Measurements from ENCODE around the gene RHBDL2. TPM values are rescaled to one million over a fixed set of nuclear protein-coding genes. Genes with fewer than 3 reads are reported as not detected.
"Not testable (repeated sequence)": the region's sequence is repeated elsewhere in the genome, so short reads cannot be mapped to it uniquely, and the experiment has no call there.

The RHBDL2 gene
- total and polyA plus RNA-seq, 2 experiments from 2014 or later, result 0.90 to 1.2 TPM

- not testable (repeated sequence) for H4K20me1 ChIP-seq (replicated peaks; ENCODE audit: insufficient read depth); H3K27ac Mint-ChIP-seq
These were observed 31.5 kb upstream of the RHBDL2 start for GRCh38 chr1:38973145-38973544.

GRCh38 chr1:38964140-38964548 lies 22.5 kb upstream of the RHBDL2 start:
- Mint-ChIP-seq H3K4me3 (no peak overlapping the region), H3K36me3 (ENCODE audit: low read depth) (no peaks in the 10 kb centered on the region), H3K4me1 (peaks cover 5% of the 10 kb centered on the region; the same call in 2 of the 3 replicates), H3K27ac (no peak overlapping the region), H3K9me3 (no peaks in the 10 kb centered on the region; the same call in 2 of the 3 replicates), H3K27me3 (ENCODE audit: insufficient read depth, low read depth, poor library complexity) (peaks cover 2% of the 10 kb centered on the region)
- H3K79me2 ChIP-seq (replicated peaks; ENCODE audit: insufficient read depth), result no peaks in the 10 kb centered on the region
- peak; percentile 51 to 81 for TF ChIP-seq CTCF (conservative IDR thresholded peaks at IDR 0.05; ENCODE audit: low read depth in 2 of 2)
- TF ChIP-seq CREB1 (CRISPR knock-in tag; IDR thresholded peaks at IDR 0.05; ENCODE audit: low read depth), result no peak
- DNase-seq (ENCODE audit: low spot score) (peak; percentile 53), ATAC-seq (peak; percentile 80)
- no peak overlapping the region for H3K4me2 ChIP-seq
- no peaks in the 10 kb centered on the region for H3K36me3 ChIP-seq (ENCODE audit: insufficient read depth)
- H3K4me3 ChIP-seq, result no peak overlapping the region
- no peak overlapping the region for H3K27ac ChIP-seq (ENCODE audit: low read depth)
- H3K9me2 ChIP-seq (ENCODE audit: insufficient read depth), result no peaks in the 10 kb centered on the region
- H4K20me1 ChIP-seq (replicated peaks; ENCODE audit: insufficient read depth), result no peaks in the 10 kb centered on the region
- no peak overlapping the region for H2AFZ ChIP-seq
- no peaks in the 10 kb centered on the region for H3F3A ChIP-seq (replicated peaks; ENCODE audit: low read depth)
- H3K27me3 ChIP-seq (ENCODE audit: insufficient read depth), result no peaks in the 10 kb centered on the region
- no peaks in the 10 kb centered on the region for H3K4me1 ChIP-seq (ENCODE audit: insufficient read depth)

More at GRCh38 chr1:38973145-38973544, 31.5 kb upstream of the RHBDL2 start:
- H3K4me1 Mint-ChIP-seq; H3K4me3 Mint-ChIP-seq; H3K27ac ChIP-seq (ENCODE audit: low read depth); H3K4me1 ChIP-seq (ENCODE audit: insufficient read depth); H3K36me3 ChIP-seq (ENCODE audit: insufficient read depth); H3K27me3 ChIP-seq (ENCODE audit: insufficient read depth); DNase-seq (ENCODE audit: low spot score); H3K36me3 Mint-ChIP-seq (ENCODE audit: low read depth); H3K9me3 Mint-ChIP-seq; H3K4me3 ChIP-seq; H3K79me2 ChIP-seq (replicated peaks; ENCODE audit: insufficient read depth); H3K9me2 ChIP-seq (ENCODE audit: insufficient read depth); H3K4me2 ChIP-seq; H3F3A ChIP-seq (replicated peaks; ENCODE audit: low read depth); H3K27me3 Mint-ChIP-seq (ENCODE audit: insufficient read depth, low read depth, poor library complexity): not testable (repeated sequence)
- ATAC-seq, result peak; percentile 61
- H2AFZ ChIP-seq, result peak overlapping the region; percentile 1; the same call in 1 of the 2 replicates

GRCh38 chr1:38962560-38962959 lies 20.9 kb upstream of the RHBDL2 start:
- Mint-ChIP-seq H3K4me1 (peaks cover 10% of the 10 kb centered on the region; the same call in 2 of the 3 replicates), H3K4me3 (no peak overlapping the region), H3K36me3 (ENCODE audit: low read depth) (no peaks in the 10 kb centered on the region), H3K27ac (no peak overlapping the region), H3K9me3 (no peaks in the 10 kb centered on the region; the same call in 2 of the 3 replicates), H3K27me3 (ENCODE audit: insufficient read depth, low read depth, poor library complexity) (peaks cover 2% of the 10 kb centered on the region)
- ATAC-seq (no peak), DNase-seq (ENCODE audit: low spot score) (no peak)
- Histone ChIP-seq H3K79me2 (replicated peaks; ENCODE audit: insufficient read depth) (no peaks in the 10 kb centered on the region), H3K36me3 (ENCODE audit: insufficient read depth) (no peaks in the 10 kb centered on the region), H2AFZ (peak overlapping the region; percentile 29; the same call in 1 of the 2 replicates), H3K4me1 (ENCODE audit: insufficient read depth) (no peaks in the 10 kb centered on the region), H3K27me3 (ENCODE audit: insufficient read depth) (no peaks in the 10 kb centered on the region), H4K20me1 (replicated peaks; ENCODE audit: insufficient read depth) (no peaks in the 10 kb centered on the region), H3F3A (replicated peaks; ENCODE audit: low read depth) (no peaks in the 10 kb centered on the region), H3K27ac (ENCODE audit: low read depth) (no peak overlapping the region), H3K4me3 (no peak overlapping the region), H3K4me2 (no peak overlapping the region), H3K9me2 (ENCODE audit: insufficient read depth) (no peaks in the 10 kb centered on the region)
- no peak for TF ChIP-seq STAT1 (IDR thresholded peaks at IDR 0.05; ENCODE audit: unreplicated experiment)
- TF ChIP-seq NANOG (IDR thresholded peaks at IDR 0.05; ENCODE audit: borderline replicate concordance), result no peak
- TF ChIP-seq ZNF114 (CRISPR knock-in tag; IDR thresholded peaks at IDR 0.05), result no peak
- TF ChIP-seq EZH2 (IDR thresholded peaks at IDR 0.05; ENCODE audit: low read depth, unreplicated experiment), result no peak
- no peak for TF ChIP-seq ZNF462 (CRISPR knock-in tag; IDR thresholded peaks at IDR 0.05)
